Measurements from ENCODE around the gene COPZ1.
"Not testable (repeated sequence)": the region's sequence is repeated elsewhere in the genome, so short reads cannot be mapped to it uniquely, and the experiment has no call there.

COPZ1 gene

GRCh38 chr12:54304187-54304810 lies 20.6 kb upstream of the COPZ1 start:
- TF ChIP-seq, protein P1, sequence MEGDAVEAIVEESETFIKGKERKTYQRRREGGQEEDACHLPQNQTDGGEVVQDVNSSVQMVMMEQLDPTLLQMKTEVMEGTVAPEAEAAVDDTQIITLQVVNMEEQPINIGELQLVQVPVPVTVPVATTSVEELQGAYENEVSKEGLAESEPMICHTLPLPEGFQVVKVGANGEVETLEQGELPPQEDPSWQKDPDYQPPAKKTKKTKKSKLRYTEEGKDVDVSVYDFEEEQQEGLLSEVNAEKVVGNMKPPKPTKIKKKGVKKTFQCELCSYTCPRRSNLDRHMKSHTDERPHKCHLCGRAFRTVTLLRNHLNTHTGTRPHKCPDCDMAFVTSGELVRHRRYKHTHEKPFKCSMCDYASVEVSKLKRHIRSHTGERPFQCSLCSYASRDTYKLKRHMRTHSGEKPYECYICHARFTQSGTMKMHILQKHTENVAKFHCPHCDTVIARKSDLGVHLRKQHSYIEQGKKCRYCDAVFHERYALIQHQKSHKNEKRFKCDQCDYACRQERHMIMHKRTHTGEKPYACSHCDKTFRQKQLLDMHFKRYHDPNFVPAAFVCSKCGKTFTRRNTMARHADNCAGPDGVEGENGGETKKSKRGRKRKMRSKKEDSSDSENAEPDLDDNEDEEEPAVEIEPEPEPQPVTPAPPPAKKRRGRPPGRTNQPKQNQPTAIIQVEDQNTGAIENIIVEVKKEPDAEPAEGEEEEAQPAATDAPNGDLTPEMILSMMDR (IDR thresholded peaks at IDR 0.05; ENCODE audit: low read depth, low read length): no peak
- DNase-seq (ENCODE audit: low read depth, low spot score): no peak
- in situ Hi-C loops (cut with HindIII; ENCODE audit: low sequenced_read_pairs): no loop called here
- no peak overlapping the region for H3K4me3 ChIP-seq (ENCODE audit: low read depth, low read length)

DNA sequence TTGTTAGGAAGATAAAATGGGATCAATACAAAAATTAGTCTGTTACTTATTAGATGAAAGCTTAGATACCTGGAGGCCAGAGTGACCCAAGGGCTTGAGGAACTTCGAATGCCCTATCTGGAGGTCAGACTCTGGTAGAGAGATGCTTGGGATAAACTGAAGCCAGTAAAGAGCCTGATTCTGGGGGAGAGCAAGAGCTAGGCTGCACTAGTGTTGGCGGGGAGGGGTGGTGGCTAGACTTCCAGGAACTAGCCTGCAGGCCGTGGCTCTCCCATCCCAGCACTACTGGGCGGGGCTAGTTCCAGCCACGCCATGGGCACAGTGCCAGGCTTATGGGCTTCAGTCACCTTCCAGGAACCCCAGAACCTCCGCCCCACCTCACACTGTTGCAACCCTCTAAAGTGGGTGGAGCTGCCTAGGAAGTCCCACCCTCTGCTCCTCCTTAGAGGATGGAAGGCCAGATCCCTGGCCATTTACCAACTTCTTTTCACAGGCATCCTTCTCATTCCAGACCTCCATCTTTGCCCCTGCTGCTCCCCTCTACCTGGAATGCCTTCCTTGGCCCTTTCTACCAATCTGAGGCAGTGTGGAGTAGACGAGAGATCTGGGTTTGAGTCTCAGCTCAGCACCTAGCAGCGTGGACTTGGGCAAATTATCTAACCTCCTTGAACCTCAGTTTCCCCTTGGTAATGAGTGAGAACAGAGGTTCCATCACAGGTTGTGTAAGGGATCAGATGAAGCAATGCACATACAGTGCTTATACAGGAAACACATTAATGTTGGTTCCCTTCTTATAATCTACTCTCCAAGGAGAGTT lies 17.8 kb upstream of the COPZ1 start:
- H3K4me3 ChIP-seq (ENCODE audit: low read depth, low read length): no peak overlapping the region
- DNase-seq (ENCODE audit: low read depth, low spot score): no peak
- in situ Hi-C loops (cut with HindIII; ENCODE audit: low sequenced_read_pairs): no loop called here
- TF ChIP-seq, protein P1 (IDR thresholded peaks at IDR 0.05; ENCODE audit: low read depth, low read length): no peak

DNA sequence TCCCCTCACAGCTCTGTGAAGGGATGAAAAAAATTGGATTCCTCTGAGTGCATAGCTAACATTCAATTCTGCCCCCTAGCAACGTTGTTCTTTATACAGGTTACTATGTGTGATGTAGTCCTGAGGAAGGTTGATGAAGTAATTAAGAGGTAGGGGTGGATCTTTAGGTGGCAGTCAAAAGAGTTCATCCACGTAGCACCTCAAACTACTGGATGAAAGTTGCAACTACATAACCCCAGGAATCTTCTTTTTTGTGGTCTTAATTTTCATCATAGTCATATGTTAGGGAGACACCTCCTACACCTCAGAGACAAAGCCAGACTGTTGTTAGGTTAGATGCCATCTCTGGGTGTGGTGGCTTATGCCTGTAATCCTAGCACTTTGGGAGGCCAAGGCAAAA lies 13.9 kb upstream of the COPZ1 start:
- TF ChIP-seq, protein P1 (IDR thresholded peaks at IDR 0.05; ENCODE audit: low read depth, low read length): no peak
- DNase-seq (ENCODE audit: low read depth, low spot score): no peak
- in situ Hi-C loops (cut with HindIII; ENCODE audit: low sequenced_read_pairs): no loop called here

DNA sequence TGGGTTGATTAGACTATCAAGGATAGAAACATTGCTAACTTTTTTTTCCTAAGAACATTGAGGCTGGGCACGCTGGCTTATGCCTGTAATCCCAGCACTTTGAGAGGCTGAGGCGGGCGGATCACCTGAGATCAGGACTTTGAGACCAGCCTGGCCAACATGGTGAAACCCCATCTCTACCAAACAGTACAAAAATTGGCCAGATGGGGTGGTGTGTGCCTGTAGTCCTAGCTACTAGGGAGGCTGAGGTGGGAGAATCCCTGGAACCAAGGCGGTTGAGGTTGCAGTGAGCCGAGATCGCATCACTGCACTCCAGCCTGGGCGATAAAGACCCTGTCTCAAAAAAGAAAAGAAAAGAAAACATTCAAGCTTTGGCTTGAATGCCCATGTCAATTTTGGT lies 12.6 kb upstream of the COPZ1 start:
- in situ Hi-C loops (cut with HindIII; ENCODE audit: low sequenced_read_pairs); H3K4me3 ChIP-seq (ENCODE audit: low read depth, low read length); DNase-seq (ENCODE audit: low read depth, low spot score): not testable (repeated sequence)

More for the DNA sequence above, 13.9 kb upstream of the COPZ1 start:
- no peak overlapping the region for H3K4me3 ChIP-seq (ENCODE audit: low read depth, low read length)

GRCh38 chr12:54321363-54321762 lies 3.6 kb upstream of the COPZ1 start:
- H3K4me3 ChIP-seq (ENCODE audit: low read depth, low read length): no peak overlapping the region
- TF ChIP-seq, protein P1 (IDR thresholded peaks at IDR 0.05; ENCODE audit: low read depth, low read length): no peak
- in situ Hi-C loops (cut with HindIII; ENCODE audit: low sequenced_read_pairs): no loop called here
- DNase-seq (ENCODE audit: low read depth, low spot score): no peak

DNA sequence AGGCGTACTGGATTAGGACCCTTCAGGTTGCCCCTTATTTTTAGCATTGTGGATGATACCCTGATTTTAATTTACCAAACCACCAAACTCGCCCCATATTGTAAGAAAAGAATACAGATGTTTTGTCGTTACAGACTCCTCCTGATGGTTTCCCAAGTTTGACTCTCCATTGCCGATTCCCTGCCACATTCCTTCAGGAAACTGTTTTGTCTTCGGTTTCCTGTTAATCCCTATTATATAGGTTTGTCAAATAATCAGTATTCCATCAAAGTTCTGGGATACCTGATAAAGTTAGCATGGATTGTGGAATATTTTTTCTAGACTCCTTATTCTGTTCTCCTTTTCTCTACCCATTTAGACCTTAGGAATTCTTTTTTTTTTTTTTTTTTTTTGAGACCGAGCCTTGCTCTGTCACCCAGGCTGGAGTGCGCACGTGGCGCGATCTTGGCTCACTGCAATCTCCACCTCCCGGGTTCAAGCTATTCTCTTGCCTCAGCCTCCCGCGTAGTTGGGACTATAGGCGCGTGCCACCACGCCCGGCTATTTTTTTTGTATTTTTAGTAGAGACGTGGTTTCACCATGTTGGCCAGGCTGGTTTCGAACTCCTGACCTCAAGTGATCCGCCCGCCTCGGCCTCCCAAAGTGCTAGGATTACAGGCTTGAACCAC lies 645 bp downstream of the COPZ1 start:
- DNase-seq (ENCODE audit: low read depth, low spot score); in situ Hi-C loops (cut with HindIII; ENCODE audit: low sequenced_read_pairs): not testable (repeated sequence)
- peak overlapping the region; percentile 79 for H3K4me3 ChIP-seq (ENCODE audit: low read depth, low read length)

DNA sequence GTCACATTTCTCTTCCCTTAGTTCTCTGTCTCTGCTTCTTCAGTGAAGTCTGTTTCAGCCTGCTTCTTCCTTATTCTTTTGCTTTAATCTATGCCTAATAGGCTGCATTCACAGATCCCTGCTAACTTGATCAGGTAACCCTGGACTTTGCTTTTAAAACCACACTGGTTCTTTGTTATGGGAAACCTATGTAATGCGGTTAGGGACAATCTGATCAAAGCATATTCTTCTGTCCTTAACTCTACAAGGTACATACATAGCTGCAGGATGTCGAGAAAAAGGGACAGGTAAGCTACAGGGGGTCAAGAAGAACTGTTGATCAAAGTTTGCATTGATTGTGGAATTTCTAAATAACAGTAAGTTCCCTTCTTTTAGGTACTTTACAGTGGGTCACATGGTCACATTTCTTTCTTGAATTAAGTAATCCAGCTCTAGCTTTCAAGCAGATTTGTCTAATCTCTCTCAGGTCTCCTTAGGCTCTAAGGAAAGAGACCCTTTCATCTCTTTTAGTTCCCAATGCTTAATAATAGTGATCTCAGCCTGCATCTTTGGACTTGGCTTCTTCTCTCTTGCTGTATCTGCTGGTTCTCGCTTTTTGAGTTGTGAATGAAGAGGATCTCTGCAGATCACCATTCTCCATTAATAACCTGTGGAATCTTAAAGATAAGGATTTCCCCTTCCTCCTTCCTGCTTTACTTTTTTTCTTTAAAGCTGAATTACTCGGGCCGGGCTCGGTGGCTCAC lies 3.8 kb downstream of the COPZ1 start:
- DNase-seq (ENCODE audit: low read depth, low spot score): no peak
- TF ChIP-seq, protein P1 (IDR thresholded peaks at IDR 0.05; ENCODE audit: low read depth, low read length): no peak
- in situ Hi-C loops (cut with HindIII; ENCODE audit: low sequenced_read_pairs): no loop called here
- H3K4me3 ChIP-seq (ENCODE audit: low read depth, low read length): no peak overlapping the region
